ENCODE results near the gene PRR33. TPM values are rescaled to one million over a fixed set of nuclear protein-coding genes. Genes with fewer than 3 reads are reported as not detected.
A peak's percentile ranks its signal among the peaks of the same experiment; 100 is the strongest.

Gene PRR33
- total and polyA plus RNA-seq, 12 donors: 0.09 to 6.5 (median 3.5) TPM

DNA sequence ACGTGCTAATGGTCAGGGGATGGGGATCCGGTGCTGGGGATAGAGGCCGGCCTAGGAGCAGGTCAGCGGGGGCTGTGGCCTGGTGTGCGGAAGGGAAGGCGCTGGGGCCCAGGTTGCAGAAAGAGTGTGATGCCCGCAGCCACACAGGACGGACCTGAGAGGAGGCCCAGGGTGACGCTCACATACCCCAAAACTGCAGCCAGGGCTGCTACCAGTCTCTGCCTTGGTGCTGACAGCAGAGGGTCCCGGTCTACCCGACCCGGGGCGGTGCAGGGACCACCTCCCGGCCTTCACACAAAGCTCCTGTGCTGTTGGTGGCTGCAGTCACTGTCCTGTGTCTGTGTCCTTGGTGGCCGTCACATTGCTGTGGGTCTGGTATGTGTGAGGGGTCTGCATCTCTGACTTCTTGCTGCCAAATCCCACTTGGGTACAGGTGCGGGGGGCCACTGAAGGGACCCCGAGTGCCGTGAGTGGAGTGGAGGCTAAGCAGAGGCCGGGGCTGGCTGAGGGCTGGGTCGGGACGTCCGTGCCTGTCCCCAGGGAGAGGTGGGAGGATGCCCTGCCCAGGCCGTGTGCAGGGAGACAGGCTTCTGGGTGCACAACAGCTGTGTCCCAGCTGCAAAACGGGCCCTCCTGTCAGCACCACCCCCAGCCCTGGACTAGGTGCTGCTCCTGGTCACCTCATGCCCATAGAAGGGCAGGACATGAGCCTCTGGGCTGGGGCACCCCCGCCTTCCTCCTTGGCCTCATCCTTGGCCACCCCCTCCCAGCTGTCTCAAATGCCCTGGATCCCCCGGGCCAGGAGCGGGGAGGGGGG, 37.4 kb downstream of the PRR33 start:
- Histone ChIP-seq H3K4me3 (peak overlapping the region in 3 of 10 donors; percentile 25 to 62 (median 30)), H3K9me3 (no peaks in the 10 kb centered on the region), H3K36me3 (no peaks in the 10 kb centered on the region), H3K4me1 (peaks cover 0 to 55% (median 0%) of the 10 kb centered on the region in 9 donors), H3K27me3 (no peaks in the 10 kb centered on the region), H3K27ac (peak overlapping the region in 1 of 10 donors; percentile 95)
- no peak for TF ChIP-seq CTCF (IDR thresholded peaks at IDR 0.05)
- 73 to 81% methylated on average over 27 of the region's 27 CpGs for WGBS, 2 donors
- intact Hi-C loops (cut with DNase I): loop anchor here in 1 of 10 donors (10.0 kb wide), 1 partner anchor 870 kb away; no protein-coding TSS in a partner anchor
- DNase-seq: no peak
- peak in 1 of 8 donors; percentile 3 for ATAC-seq

GRCh38 chr11:1853376-1854131, 38.1 kb downstream of the PRR33 start:
- TF ChIP-seq CTCF (IDR thresholded peaks at IDR 0.05): no peak
- Histone ChIP-seq H3K4me3 (peak overlapping the region in 6 of 10 donors; percentile 5 to 62 (median 26)), H3K4me1 (peaks cover 0 to 60% (median 0%) of the 10 kb centered on the region in 9 donors), H3K27ac (peak overlapping the region in 3 of 10 donors; percentile 48 to 95 (median 72)), H3K27me3 (no peaks in the 10 kb centered on the region), H3K36me3 (no peaks in the 10 kb centered on the region), H3K9me3 (no peaks in the 10 kb centered on the region)
- ATAC-seq (no peak), DNase-seq (no peak)
- intact Hi-C loops (cut with DNase I): loop anchor here in 1 of 10 donors (10.0 kb wide), 1 partner anchor 871 kb away; no protein-coding TSS in a partner anchor
- 90 to 93% methylated on average over 19 of the region's 19 CpGs for WGBS, 2 donors

GRCh38 chr11:1852877-1853276, 38.8 kb downstream of the PRR33 start, which contains the start of gene LSP1:
Gene LSP1, plus strand, starts transcription at chr11:1853084. Its CDS starts 61 bp downstream, at chr11:1853145.
- no peak for TF ChIP-seq CTCF (IDR thresholded peaks at IDR 0.05)
- Histone ChIP-seq H3K27me3 (no peaks in the 10 kb centered on the region), H3K4me3 (peak within 1 kb of the TSS in 6 of 10 donors; percentile 5 to 62 (median 26)), H3K36me3 (no peaks in the 10 kb centered on the region), H3K4me1 (peaks cover 0 to 67% (median 0%) of the 10 kb centered on the region in 9 donors), H3K27ac (peak within 1 kb of the TSS in 3 of 10 donors; percentile 48 to 95 (median 76)), H3K9me3 (no peaks in the 10 kb centered on the region)
- peak in 1 of 2 donors; percentile 25 for DNase-seq
- 81 to 82% methylated on average over 18 of the region's 18 CpGs for WGBS, 2 donors
- intact Hi-C loops (cut with DNase I): loop anchor here in 1 of 10 donors (10.0 kb wide), 1 partner anchor 872 kb away; no protein-coding TSS in a partner anchor
- peak in 4 of 8 donors; percentile 13 to 28 (median 18) for ATAC-seq

Measured in heart right ventricle (tissue), 16 donors.